Measurements from ENCODE around the gene APBA3.

The APBA3 gene, protein sequence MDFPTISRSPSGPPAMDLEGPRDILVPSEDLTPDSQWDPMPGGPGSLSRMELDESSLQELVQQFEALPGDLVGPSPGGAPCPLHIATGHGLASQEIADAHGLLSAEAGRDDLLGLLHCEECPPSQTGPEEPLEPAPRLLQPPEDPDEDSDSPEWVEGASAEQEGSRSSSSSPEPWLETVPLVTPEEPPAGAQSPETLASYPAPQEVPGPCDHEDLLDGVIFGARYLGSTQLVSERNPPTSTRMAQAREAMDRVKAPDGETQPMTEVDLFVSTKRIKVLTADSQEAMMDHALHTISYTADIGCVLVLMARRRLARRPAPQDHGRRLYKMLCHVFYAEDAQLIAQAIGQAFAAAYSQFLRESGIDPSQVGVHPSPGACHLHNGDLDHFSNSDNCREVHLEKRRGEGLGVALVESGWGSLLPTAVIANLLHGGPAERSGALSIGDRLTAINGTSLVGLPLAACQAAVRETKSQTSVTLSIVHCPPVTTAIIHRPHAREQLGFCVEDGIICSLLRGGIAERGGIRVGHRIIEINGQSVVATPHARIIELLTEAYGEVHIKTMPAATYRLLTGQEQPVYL

DNA sequence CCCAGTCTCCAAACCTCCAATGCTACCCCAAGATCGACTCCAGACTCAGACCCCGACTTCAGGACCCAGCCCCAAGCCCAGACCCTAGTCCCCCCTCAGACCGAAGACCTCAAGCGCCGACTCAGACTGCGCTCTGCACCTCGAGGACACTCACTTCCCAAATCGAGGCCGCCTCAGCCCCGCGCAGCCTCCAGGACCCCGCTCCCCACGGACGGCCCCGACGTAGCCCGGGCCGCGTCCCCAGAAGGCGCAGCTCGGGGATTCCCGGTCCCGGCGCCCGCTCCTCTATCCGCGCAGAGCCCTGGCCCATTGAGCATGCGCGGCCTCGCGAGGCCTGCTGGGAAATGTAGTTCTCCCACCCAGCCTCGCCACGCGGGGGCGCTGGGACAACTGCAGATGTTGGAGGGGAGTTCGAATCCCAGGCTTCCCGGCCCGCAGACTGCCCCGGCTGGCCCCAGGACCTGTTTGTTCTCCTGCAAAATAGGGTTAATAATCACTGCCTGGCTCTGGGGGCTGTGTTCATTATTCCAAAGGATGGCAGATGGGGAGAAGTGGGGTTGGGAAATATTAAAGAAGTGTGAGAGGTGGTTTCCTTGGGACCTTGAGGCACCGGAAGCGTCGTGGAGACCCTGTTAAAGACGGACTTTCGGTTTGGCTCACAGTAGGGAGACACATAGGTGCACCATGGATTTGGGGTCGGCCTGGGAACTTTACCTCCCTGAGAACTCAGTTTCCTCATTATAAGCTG lies at the start of gene APBA3:
TSS of gene APBA3 (minus strand) at position 311 of the 748 bp plus-strand sequence. CDS start 1,428 bp downstream, outside the sequence.
- DNase-seq (ENCODE audit: low read depth, low spot score) = peak; percentile 95

DNA sequence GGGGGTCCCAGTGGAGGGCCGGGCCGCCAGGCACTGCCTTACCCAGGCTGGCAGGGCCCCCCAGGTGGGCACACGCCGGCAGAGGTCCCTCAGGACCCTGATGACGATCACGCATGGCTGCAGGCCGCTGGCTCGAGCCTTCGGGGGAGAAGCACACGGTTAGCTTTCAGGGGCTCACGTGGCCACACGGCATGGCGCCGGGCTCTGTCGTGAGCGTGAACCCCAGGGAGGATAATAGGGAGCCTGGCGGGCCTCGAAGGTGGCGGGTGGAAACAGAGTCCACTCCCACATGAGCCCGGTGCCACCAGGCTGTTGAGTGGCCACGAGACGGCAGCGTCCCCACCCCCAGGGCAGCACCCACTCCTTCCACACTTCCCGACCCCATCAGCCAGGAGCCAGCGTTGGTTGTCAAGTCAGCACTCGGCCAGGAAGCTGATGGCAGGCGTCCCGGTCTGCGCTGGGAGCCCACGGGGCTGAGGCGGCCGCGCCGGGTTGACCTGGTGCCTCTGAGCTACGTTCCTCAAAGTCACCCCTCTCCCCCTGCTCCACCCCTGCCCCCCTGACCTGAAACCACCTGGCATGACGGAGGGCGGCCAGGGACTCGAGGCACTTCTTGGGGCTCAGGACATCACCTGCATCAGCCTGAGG lies 49.3 kb upstream of the APBA3 start:
- DNase-seq (ENCODE audit: low read depth, low spot score) = no peak

DNA sequence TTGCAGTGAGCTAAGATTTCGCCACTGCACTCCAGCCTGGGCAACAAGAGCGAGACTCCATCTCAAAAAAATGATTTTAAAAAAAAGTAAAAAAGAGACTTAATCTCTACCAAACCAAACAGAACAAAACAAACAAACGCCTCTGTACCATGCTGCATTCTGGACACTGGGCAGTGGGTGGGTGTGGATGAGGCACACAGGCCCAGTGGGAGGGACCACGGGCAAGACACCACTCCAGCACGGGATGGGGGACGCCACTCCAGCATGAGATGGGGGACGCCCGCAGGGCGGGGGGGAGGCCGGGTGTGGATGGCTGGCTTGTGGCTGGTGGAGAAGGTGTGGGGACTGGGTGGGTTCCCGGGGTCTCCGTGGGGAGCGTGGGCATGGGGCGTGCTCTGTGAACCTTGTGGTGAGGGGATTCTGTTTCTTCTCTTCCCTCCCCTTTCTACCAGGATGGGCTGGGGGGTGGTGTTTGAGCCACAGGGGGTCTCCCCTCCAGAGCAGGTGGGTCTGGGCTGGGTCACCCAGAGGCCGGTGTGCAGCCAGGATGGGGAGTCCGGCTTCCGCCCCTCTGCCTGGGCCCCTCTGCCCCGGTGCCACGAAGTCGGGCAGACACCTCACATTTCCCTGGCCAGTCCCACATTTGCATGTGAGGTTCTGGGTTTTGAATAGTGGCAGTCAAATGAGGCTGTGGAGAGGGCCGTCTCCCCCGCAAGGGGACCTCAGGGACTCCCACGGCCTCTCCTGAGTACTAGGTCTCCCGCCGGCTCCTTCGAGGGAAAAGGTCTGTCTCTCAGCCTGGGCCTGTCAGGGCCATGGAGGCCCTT lies 48.6 kb upstream of the APBA3 start:
- DNase-seq (ENCODE audit: low read depth, low spot score) = no peak

DNA sequence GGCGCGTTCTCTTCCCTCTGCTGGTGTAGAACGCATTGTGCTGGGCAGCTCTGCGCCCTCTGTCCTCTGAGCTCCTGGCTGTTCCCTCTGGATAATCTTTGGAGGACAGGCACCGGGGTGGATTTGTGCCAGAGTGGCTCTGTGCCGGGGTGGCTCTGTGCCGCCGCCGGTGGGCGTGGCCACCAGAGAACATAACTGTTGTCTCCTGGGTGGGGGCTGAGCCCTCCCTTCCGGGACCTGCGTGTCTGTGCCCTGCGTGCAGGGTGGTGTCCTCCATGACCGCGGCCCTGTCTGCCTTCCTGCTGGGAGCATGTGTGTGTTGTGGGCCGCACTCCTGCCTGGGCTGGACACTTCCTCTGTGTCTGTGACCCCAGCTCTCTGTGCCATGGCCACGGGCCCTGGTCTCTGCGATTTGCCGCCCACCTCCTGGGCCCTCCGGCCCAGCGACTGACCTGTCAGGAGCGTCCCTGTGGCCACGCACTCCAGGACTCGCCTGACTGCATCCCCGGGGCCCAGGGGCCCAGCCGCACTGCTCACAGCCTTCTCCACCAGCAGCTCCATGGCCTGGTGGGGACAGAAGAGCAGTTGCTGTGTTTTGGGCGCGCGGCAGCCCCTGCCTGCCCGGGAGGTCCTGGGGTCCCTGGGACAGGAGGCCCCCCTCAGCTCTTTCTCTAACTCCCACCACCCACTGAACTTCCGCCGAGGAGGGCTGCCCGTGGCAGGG lies 47.1 kb upstream of the APBA3 start:
- no peak for DNase-seq (ENCODE audit: low read depth, low spot score)

DNA sequence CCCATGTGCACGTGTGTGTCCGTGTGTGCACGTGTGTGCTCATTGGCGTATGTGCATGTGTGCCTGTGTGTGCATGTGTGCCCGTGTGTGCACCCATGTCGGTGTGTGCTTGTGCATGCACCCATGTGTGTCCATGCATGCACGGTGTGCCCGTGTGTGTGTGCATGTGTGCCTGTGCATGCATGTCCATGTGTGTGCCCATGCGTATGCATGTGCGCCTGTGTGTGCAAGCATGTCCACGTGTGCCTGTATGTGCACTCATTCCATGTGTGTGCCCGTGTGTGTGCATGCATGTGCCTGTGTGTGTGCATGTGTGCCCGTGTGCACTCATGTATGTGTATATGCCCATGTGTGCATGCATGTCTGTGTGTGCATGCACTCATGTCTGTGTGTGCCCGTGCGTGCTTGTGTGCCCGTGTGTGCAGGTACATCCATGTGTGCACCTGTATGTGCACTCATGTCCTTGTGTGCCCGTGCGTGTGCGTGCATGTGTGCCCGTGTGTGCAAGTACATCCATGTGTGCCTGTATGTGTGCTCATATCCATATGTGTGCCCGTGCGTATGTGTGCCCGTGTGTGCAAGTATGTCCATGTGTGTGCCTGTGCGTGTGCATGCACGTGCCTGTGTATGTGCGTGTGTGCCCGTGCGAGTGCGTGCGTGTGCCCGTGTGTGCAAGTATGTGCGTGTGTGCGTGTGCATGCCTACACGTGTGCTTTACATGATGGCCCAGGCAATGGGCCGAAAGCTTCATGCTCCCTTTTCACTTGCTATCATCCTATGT lies 46.3 kb upstream of the APBA3 start:
- DNase-seq (ENCODE audit: low read depth, low spot score) = no peak

DNA sequence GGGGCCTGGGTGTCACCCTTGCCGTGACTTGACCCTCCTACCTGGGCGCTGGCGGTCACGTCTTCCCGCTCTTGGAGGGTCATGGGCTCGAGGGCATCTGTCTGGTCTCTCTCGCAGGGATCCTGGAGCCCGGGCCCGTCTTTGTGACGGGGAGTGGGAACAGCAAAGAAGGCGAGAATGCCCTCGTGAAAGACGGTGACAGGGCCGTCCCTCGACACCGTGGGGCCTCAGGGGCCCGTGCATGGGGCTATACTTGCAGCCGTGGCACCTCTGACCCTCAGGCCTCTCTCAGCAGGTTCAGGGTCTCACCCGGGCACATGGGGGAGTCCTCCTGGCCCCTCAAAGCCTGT lies 45.6 kb upstream of the APBA3 start:
- DNase-seq (ENCODE audit: low read depth, low spot score) = no peak

DNA sequence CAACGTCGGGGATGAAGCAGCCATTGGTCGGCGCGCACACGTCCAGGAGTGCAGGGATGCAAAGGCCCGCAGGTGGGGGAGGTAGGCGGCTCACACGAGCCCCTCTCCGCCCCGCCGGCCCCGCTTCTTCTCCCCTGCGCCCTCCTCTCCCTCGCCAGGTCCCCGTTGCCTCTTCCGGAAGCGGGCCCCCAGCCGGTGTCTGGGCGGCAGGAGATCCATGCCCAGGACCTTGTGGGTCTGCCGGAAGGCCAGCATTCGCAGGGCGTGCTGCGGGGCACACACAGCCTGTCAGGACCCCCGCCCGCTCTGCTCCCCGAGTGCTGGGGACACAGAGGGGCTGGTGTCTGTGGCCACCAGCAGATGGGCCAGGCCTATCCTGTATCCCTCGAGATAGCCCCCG lies 44.4 kb upstream of the APBA3 start:
- no peak for DNase-seq (ENCODE audit: low read depth, low spot score)

DNA sequence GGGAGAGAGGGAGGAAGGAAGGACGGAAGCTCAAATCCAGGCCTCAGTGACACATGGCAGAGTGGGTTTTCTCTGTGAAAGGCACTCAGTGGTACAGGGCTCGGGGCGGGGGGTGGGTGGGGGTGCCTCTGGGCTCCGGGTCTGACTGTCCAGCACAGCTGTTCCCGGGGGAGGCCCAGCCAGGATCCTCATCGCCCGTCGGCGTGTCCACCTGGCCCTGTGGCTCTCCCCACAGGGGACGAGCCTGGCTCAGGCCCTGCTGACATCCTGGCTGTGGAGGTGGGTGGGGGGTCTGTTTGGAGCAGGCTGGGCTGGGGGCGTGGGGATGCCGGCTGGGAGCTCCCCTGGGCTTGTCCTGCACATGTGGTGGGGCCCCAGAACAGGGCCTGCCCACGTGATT lies 42.9 kb upstream of the APBA3 start:
- no peak for DNase-seq (ENCODE audit: low read depth, low spot score)

DNA sequence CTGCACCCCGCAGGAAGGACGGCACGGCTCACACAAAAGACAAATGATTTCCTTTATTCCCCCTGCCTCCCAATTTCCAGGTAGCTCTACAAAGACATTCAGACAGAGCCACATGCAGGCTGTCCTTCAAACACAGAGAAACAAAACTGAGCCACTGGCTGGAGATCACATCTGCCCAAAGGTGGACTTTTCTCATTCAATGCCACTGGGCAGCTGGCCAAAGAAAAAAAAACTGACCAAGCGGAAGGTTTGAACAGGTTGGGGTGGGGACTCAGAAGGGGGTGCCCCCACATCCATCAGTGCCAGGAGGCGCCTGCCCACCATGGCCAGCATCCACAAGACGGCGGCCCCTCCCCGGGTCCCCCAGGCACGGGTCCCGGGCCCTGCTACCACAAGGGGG lies 42.5 kb upstream of the APBA3 start:
- no peak for DNase-seq (ENCODE audit: low read depth, low spot score)

DNA sequence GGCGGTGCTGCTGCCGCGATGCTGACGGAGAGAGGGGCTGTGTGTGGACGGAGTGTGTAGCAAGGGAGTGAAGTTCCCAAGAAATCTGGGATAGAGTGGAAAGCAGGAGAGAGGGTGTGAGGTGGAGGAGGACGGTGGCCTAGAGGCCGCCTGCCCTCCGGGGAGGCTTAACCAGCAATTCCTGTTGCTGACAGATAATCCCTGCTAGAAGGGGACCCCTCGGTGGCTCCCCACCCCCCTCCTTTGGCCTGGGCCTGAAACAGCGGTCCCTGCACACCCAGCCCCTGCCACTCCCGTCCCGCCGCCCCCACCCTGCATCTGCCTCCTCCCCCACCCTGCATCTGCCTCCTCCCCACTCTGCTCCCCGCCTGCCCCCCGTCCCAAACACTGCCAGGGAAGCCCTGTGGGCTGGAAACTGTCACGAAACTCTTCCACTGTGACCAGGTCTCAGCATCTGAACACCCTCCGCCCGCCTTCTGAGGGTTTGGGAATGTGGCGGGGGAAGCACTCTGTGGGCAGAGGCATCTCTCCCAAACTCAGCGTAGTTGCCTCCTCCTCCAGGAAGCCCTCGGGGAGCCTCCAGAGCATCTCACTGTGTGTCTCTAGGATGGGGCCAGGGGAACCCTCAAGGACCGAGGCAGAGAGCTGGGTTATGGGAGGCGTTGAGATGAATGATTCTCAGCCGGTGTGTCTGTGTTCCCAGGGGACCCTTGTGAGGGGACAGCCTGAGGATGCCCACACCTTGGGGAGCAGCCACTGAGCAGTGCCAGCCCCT lies 41.8 kb upstream of the APBA3 start:
- no peak for DNase-seq (ENCODE audit: low read depth, low spot score)

DNA sequence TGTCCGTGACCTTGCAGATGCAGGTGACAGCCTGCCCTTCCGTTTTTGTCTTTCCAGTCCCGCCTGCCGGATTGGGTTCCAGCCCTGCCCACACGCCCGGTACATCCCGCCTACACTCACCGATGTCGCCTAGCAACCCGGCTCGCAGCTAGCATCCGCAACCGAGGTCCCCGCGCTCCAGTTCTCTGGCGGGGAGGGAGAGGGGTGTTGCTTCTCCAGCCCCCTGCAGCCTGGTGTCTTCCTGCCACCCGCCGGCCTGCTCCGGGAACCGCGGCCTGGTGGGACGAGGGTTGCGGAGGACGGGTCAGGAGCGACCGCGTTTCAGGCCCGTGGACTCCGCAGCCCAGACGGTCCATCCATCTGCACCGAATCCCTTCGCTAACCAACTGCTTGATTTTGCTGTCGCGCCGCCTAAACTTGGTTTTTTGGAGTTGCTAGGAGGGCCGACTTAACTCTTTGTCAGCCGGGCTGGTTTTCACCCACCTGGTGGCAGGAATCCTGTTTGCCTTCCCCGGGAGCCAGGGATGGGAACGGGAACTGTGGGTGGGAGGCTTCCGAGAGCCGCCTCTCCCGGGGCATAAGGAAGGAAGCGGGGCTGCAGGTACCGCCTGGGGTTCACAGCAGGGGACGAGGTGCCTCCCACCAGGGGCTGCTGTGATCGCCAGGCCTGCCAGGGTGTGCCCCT lies 40.1 kb upstream of the APBA3 start:
- DNase-seq (ENCODE audit: low read depth, low spot score) = no peak

DNA sequence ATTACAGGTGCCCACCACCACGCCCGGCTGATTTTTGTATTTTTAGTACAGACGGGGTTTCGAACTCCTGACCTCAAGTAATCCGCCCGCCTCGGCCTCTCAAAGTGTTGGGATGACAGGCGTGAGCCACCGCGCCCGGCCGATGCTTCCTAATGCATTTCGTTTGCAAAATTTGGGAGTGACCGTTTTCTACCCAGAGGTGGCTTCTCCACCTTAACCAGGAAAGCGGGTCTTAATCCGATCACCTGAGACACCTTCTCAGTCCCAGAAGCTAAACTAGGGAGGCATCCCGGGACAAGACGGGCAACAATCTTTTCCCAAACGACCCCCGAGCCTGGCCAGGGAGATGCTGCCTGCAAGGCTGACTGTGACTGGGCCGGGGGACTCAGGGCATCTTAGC lies 39.5 kb upstream of the APBA3 start:
- DNase-seq (ENCODE audit: low read depth, low spot score) = no peak

DNA sequence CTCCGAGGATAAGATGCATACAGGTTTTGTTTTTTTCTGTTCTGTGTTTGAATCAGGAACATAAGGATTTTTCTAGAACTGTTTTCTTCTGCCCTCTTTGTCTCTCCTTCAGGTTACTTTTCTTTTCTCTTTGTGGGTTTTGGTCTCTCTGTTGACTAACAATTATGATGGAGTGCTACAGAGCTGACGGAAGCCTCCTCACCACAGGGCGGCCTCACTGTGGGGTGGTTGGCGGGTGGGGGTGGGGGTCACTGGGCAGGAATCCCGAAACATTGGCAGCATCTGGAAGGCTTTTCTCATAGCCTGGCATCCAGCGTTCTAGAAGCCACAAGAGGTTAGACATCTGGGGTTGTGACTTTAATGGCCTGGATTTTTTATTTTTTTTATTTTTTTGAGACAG lies 36.6 kb upstream of the APBA3 start:
- DNase-seq (ENCODE audit: low read depth, low spot score) = no peak

DNA sequence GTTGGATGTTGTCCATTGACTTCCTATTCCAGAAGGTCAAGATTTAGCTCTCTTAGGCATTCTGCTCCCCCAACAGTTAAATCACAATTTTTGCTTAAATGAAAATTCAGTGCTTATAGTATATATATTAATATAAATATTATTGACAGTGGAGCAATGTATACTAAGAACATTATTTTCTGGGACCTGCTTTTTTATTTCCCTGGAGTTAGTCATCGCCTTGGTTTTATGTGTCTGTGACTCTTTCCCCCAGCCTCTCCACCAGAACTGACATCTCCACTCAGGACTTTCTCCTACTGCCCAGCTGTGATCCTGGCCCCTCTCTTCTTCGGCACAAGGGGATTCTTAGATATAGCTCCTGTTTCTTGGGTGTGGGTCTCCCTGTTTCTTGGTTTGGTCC lies 34.9 kb upstream of the APBA3 start:
- no peak for DNase-seq (ENCODE audit: low read depth, low spot score)

DNA sequence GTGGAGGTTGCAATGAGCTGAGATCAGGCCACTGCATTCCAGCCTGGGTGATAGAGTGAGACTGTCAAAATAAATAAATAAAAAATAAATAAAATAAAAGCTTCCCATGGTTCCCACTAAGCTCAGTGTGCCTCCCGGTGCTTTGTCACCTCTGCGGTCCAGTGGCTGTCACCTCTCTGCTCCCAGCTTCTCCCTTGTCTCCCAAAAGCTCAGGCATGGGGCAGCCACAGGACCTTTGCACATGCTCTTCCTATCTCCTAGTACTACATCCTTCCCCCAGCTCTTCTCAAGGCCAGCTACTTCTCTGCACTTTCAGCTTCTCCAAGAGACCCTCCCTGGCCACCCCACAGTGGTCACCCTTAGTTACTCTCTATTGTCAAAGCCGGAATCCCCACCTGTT lies 32.3 kb upstream of the APBA3 start:
- no peak for DNase-seq (ENCODE audit: low read depth, low spot score)

DNA sequence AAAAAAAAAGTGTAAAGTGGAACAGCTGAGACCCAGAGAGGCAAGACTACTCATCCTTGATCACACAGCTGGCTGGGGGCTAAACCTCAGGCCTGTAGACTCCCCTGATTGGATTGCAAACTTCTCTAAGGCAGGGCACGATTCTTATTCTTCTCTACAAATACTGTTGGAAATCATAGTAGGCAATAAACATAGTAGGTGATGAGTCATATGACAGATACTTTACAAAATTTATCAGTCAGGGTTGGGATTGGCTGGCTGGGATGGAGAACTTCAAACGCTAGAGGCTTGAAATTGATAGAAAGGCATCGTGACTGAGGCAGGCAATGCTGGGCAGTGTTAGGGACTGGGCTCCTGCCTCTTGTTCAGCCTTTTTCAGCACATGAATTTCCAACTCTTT lies 30.6 kb upstream of the APBA3 start:
- DNase-seq (ENCODE audit: low read depth, low spot score) = no peak

DNA sequence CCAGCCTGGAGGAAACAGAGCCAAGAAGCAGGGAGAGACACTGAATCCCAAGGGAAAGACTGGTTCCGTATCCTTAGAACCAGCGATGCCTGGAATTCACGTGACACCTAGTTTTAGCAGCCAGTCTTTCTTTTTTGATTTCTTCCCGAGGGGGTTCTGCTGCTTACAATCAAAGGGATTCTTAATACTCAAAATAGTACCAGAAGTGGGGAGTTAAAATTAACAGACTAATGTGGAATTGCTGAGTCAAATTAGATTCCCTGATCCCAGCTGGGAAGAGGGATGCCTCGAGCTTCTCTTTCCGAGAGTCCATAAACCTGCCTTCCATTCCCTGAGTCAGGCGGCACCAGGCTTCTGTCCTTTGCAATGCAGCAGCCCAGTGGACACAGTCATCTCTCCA lies 29.4 kb upstream of the APBA3 start:
- no peak for DNase-seq (ENCODE audit: low read depth, low spot score)

DNA sequence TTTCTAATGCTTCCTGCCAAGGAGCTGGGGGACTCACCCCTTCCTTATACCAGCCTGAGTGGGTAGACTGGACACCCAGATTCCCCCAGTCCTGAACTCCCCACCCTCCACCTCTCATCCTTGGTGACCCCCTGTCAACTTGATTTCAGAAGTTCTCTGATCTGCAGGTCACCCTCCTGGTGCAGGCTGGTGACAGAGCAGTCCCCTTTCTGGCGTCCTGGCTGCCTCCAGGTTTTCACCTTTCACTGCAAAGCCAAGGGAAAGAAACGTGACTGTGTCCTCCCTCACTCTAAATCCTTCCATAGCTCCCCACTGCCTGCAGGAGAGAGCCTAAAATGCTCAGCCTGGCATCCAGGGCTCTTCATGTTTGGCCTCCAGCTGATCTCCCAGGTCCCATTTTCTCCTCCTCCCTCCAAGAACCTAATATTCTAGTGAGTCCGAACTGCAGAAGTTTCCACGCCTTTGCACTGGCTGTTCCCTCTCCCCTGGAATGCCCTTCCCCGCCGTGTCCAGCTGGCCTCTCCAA lies 28.8 kb upstream of the APBA3 start:
- DNase-seq (ENCODE audit: low read depth, low spot score) = no peak
